ENCODE data around the gene EIF2A. TPM values are rescaled to one million over a fixed set of nuclear protein-coding genes. Genes with fewer than 3 reads are reported as not detected.

The EIF2A gene
- total and polyA plus RNA-seq, 2 of the 13 experiments (the other 11 are each of a cell fraction or from before 2014, with no cell fraction given) = 124 to 139 TPM

GRCh38 chr3:150545419-150546225 is 965 bp upstream of the EIF2A start (continued):
- TF ChIP-seq MTF1 (CRISPR knock-in tag; IDR thresholded peaks at IDR 0.05) = no peak
- TF ChIP-seq KIAA2018 (CRISPR knock-in tag; IDR thresholded peaks at IDR 0.05; ENCODE audit: borderline replicate concordance) = no peak
- no peak for TF ChIP-seq ZSCAN31 (CRISPR knock-in tag; IDR thresholded peaks at IDR 0.05; ENCODE audit: low read depth)
- no peak for TF ChIP-seq MYPOP (CRISPR knock-in tag; IDR thresholded peaks at IDR 0.05)
- no peak for TF ChIP-seq ZNF800 (CRISPR knock-in tag; IDR thresholded peaks at IDR 0.05)
- TF ChIP-seq ZNF547 (CRISPR knock-in tag; IDR thresholded peaks at IDR 0.05) = no peak
- no peak for TF ChIP-seq NCOA2 (CRISPR knock-in tag; IDR thresholded peaks at IDR 0.05)
- no peak for TF ChIP-seq NFATC3 (CRISPR knock-in tag; IDR thresholded peaks at IDR 0.05)
- TF ChIP-seq CHD2 (IDR thresholded peaks at IDR 0.05; ENCODE audit: low read depth, low read length) = no peak
- no peak for TF ChIP-seq ZNF383 (CRISPR knock-in tag; IDR thresholded peaks at IDR 0.05; ENCODE audit: borderline replicate concordance)
- no peak for TF ChIP-seq MXD3 (CRISPR knock-in tag; IDR thresholded peaks at IDR 0.05)
- no peak for TF ChIP-seq ATF5 (CRISPR knock-in tag; IDR thresholded peaks at IDR 0.05; ENCODE audit: low read depth)
- no peak for TF ChIP-seq ZNF34 (CRISPR knock-in tag; IDR thresholded peaks at IDR 0.05; ENCODE audit: borderline replicate concordance)
- TF ChIP-seq ETV6 (CRISPR knock-in tag; conservative IDR thresholded peaks at IDR 0.05) = no peak
- 0 out of 2 replicates have a peak, but pooled peaks have one; percentile 87 for TF ChIP-seq SMYD3 (CRISPR knock-in tag; IDR thresholded peaks at IDR 0.05)
- no peak for TF ChIP-seq KLF11 (CRISPR knock-in tag; IDR thresholded peaks at IDR 0.05)
